ENCODE measurements around the gene DPH2. TPM values are rescaled to one million over a fixed set of nuclear protein-coding genes. Genes with fewer than 3 reads are reported as not detected.

The DPH2 gene
- total RNA-seq, 1 donor from 2014 or later, result 69.3 TPM

DNA sequence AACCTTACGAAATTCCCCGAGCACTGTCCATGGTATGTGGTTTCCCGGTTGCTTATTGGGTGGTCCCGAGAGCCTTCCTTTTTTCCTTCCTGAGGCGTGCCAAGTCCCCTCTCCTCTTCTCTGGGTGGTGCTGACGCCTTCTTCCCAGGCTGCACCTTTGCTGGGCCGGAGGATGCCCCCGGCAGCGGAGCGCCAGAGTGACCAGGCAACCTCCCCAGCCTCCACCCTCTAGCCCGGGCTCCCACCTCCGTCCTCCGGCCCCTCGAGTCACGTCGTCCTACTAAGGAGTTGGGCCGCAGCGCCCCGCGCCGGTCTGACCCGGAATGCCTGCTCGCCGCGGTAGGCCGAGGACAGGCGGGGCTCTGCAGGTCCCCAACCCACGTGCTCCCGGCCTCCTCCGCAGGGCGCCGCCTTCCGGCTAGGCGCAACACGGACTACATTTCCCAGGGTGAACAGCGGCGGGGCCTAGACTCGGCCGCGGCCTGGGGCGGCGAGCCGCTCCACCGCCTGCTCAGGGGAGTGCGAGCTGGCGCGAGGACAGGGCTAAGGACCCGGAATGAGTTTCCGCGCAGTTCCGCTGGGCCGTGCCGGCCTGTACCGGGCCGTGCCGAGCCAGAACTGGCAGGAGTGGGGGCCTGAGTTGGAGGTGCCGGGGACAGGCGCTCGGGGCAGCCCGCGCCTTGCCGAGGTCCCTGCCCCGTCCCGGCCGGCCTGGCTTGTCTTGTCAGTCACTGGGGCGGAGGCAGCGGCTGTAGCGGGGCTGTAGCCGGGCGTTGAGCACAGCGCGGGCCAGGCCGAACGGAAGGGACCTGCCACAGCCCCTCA is 23.4 kb upstream of the DPH2 start, which contains the start of gene IPO13:
IPO13 (plus strand) TSS at position 715 of the 825 bp plus-strand sequence. CDS start 651 bp downstream, outside the sequence.
- intact Hi-C loops (cut with DNase I), result loop anchor here (1.0 to 5.0 kb wide), 6 partner anchors 23 to 417 kb away; partner anchors contain the start of genes ATP6V0B, CCDC24 and SLC6A9
- TF ChIP-seq, protein P1, sequence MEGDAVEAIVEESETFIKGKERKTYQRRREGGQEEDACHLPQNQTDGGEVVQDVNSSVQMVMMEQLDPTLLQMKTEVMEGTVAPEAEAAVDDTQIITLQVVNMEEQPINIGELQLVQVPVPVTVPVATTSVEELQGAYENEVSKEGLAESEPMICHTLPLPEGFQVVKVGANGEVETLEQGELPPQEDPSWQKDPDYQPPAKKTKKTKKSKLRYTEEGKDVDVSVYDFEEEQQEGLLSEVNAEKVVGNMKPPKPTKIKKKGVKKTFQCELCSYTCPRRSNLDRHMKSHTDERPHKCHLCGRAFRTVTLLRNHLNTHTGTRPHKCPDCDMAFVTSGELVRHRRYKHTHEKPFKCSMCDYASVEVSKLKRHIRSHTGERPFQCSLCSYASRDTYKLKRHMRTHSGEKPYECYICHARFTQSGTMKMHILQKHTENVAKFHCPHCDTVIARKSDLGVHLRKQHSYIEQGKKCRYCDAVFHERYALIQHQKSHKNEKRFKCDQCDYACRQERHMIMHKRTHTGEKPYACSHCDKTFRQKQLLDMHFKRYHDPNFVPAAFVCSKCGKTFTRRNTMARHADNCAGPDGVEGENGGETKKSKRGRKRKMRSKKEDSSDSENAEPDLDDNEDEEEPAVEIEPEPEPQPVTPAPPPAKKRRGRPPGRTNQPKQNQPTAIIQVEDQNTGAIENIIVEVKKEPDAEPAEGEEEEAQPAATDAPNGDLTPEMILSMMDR (IDR thresholded peaks at IDR 0.05), result peak; percentile 73 to 84 (median 80)
- H3K9me3 ChIP-seq, result no peaks in the 10 kb centered on the region

DNA sequence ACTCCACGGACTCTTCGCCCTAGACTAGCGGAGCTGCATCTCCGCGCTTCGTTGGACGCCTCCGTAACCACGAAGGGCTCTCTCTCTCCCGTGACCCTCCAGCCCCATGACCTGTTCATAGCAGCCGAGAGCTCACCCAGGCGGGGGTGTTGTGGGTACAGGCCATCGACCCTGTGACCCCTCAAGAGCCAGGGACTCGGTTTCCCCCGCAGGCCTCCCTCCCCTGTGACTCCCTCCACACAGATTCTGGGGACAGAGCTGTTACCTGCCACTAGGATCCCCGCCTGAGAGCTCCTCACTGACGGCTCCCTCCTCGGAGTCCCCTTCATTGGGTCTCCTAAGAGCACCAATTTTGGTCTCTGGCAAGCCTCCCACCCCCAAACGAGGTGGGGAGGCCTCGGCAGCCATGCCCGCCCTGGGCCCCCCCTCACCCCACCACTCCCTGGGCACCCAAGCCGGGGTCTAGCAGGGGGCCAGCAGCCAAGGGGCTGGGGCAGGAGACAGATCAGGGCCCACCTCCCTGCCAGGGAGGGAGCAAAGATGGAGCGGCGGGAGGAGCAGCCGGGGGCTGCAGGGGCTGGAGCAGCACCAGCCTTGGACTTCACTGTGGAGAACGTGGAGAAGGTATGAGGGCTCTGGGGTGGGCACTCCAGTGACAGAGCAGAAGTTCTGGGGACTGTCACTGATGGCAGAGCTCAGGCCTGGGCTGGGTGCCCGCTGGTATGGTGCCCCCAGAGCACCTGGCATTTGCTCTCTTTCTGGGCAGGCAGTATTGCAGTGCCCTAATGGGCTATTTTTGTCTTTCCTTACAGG is 22.5 kb upstream of the DPH2 start:
- H3K4me3 ChIP-seq, result peak overlapping the region; percentile 81 to 85
- intact Hi-C loops (cut with DNase I), result loop anchor here (2.0 to 5.0 kb wide), 2 partner anchors 45 to 84 kb away; partner anchors contain the start of genes CCDC24 and SLC6A9
- H3K9me3 ChIP-seq, result no peaks in the 10 kb centered on the region
- H3K36me3 ChIP-seq, result peaks cover 0 to 10% of the 10 kb centered on the region in 2 donors
- no peak for DNase-seq (ENCODE audit: low spot score in 2 of 2)
- H3K27me3 ChIP-seq, result no peaks in the 10 kb centered on the region
- TF ChIP-seq, protein P1 (IDR thresholded peaks at IDR 0.05), result no peak
- peak overlapping the region; percentile 89 to 98 for H3K27ac ChIP-seq
- peaks cover 13 to 26% of the 10 kb centered on the region in 2 donors for H3K4me1 ChIP-seq

More for the DNA sequence above, 23.4 kb upstream of the DPH2 start, which contains the start of gene IPO13:
- peak within 1 kb of the TSS; percentile 81 to 85 for H3K4me3 ChIP-seq
- H3K4me1 ChIP-seq, result peaks cover 13 to 26% of the 10 kb centered on the region in 2 donors
- H3K36me3 ChIP-seq, result peaks cover 0 to 10% of the 10 kb centered on the region in 2 donors
- peak; percentile 84 to 97 for DNase-seq (ENCODE audit: low spot score in 2 of 2)
- no peaks in the 10 kb centered on the region for H3K27me3 ChIP-seq
- peak within 1 kb of the TSS; percentile 89 to 98 for H3K27ac ChIP-seq

DNA sequence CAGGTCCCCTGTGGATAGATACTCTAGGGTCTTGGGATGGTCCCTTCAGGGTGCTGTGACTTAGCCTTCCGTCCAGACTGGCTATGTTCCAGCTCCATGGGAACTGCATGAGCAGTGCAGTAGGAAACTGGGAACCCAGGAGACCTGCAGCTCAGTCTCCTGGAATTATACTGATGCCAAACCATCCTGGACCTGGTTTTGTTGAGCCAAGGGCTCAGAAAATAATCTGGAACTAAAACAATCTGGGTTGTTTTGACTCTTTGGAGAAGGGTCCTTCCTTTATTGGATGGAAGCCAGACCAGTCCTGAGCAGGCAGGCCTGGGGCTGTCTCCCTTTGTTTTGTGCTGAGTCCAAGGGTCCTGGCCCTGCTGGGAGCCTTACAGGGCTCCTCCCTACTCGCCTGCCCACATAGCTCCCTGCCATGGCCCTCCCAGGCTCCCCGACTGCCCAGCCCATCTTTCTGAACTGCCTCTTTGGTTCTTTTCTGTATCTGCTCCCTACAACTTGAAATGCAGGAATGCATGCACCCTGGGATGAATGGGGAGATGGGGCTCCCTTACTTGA is 21.9 kb upstream of the DPH2 start:
- Histone ChIP-seq H3K36me3 (peaks cover 0 to 10% of the 10 kb centered on the region in 2 donors), H3K27ac (peak overlapping the region in 1 of 2 donors; percentile 89), H3K4me3 (peak overlapping the region; percentile 81 to 85), H3K9me3 (no peaks in the 10 kb centered on the region), H3K27me3 (no peaks in the 10 kb centered on the region), H3K4me1 (peaks cover 13 to 26% of the 10 kb centered on the region in 2 donors)
- intact Hi-C loops (cut with DNase I), result loop anchor here (2.0 to 5.0 kb wide), 2 partner anchors 44 to 83 kb away; partner anchors contain the start of genes CCDC24 and SLC6A9
- TF ChIP-seq, protein P1 (IDR thresholded peaks at IDR 0.05), result no peak
- no peak for DNase-seq (ENCODE audit: low spot score in 2 of 2)

DNA sequence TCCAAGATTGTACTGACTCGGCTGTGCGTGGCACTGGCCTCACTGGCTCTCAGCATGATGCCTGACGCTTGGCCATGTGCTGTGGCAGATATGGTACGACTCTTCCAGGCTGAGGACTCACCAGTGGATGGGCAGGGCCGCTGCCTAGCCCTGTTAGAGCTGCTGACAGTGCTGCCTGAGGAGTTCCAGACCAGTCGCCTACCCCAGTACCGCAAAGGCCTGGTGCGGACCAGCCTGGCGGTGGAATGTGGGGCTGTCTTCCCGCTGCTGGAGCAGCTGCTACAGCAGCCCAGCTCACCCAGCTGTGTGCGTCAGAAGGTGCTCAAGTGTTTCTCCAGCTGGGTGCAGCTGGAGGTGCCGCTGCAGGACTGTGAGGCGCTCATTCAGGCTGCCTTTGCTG is 20.1 kb upstream of the DPH2 start:
- intact Hi-C loops (cut with DNase I), result loop anchor here (5.0 kb wide), 1 partner anchor 43 kb away; the partner anchor contains the start of gene CCDC24
- TF ChIP-seq, protein P1 (IDR thresholded peaks at IDR 0.05), result no peak
- Histone ChIP-seq H3K4me1 (peaks cover 13 to 26% of the 10 kb centered on the region in 2 donors), H3K27ac (no peak overlapping the region), H3K36me3 (peaks cover 0 to 10% of the 10 kb centered on the region in 2 donors), H3K4me3 (no peak overlapping the region), H3K9me3 (no peaks in the 10 kb centered on the region), H3K27me3 (no peaks in the 10 kb centered on the region)
- DNase-seq (ENCODE audit: low spot score in 2 of 2), result no peak

Data from ascending aorta (tissue), 2 donors.